ENCODE measurements around the gene RGL1.
"Not testable (repeated sequence)": the region's sequence is repeated elsewhere in the genome, so short reads cannot be mapped to it uniquely, and the experiment has no call there.

RGL1 gene

DNA sequence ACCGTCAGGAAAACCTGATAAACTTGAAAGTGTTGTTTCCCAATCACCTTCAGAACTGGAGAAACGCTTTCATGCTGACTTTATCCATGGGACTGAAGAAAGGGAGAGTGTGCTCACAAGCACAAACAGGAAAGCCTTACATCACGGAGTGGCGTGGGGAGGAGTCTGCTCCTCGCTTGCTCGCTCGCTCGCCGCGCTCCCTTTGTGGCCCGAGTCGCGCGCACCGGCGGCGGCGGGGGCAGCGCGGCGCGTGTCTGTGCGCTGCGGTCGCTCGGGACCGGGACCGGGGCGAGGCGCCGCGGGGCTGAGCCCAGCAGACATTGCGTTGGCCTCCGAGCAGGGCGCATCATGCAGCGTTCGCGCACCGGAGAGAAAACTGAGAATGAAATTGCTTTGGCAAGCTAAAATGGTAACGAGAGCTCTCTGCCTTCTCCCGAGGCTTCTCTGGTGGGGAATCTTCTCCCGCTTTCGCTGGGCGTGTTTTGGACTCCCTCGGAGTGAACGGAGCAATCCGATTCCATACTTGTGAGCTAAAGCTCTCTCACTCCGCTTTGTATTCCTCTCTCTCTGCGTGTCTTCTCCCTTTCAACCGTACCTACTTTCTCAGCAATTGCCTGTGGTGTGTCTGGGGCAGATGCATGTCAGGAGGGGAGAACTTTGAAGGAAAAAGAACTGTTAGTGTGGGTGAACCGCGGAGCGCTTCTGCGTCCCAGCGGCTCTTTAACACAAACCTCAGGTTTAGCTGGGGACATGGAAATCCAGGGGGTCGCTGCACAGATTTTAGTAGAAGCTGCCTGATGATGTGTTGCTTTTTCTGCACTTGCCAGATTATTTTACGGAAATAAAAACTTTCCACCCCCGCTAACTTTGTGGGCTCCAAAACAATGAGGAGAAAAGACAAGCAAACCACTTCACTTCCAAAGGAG, at the start of gene RGL1:
Gene RGL1, plus strand, starts transcription at position 205 of the 926 bp plus-strand sequence. Its CDS starts 178 bp downstream, at position 383.
- peak; percentile 40 for DNase-seq

DNA sequence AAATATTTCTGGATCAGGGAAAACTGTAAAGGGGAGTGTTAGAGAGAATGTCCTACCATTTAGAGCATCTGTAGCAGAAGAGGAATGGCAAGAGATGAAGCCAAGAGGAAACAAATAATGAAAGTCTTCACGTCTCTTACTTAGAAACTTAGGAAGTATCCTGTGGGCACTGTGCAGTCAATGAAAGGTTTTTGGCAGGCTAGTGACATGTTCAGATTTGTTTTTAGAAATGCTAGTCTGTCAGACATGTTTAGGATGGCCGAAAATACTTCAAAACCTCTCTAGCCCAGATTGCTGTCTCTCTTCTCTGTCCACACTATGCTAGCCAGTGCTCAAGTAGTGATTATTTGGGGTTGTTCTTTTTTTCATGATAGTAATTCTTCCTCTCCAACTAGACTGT, 48.6 kb upstream of the RGL1 start:
- DNase-seq = no peak

DNA sequence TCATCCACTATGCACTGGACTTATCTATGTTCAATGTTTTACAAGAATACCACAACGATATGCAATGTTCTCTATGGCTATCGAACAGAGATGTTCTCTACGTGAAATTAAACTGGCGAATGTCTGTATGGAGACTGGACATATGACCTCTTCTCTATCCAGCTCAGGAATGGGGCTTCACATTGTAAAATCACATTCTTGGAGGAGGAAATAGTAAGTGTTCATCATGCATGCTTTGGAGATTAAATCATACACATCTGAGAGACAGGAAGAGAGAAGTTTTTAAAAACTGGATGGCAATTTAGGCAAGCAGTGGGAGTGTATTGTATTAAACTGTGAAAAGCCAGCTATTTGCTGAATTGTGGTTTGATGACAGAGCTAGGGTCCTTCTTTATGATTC, 47.9 kb upstream of the RGL1 start:
- DNase-seq = no peak

DNA sequence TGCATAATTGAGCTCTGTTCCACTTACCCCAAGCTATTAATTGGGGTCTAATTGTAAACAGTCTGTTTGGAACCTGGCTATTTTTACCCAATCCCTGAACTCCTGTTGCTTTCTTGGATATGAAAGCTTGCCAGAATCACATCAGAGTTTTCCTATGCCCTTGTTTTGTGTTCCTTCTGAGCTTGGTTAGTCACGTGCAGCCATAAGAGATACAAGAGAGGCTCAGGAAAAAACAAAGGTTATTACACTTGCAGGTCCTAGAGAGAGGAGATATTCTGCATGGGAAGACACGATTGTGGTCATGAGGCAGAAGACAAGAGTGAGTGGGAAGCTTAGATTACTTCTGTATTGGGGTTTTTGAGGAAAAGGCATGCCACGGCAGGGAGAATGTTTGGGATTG, 46.0 kb upstream of the RGL1 start:
- DNase-seq = no peak

DNA sequence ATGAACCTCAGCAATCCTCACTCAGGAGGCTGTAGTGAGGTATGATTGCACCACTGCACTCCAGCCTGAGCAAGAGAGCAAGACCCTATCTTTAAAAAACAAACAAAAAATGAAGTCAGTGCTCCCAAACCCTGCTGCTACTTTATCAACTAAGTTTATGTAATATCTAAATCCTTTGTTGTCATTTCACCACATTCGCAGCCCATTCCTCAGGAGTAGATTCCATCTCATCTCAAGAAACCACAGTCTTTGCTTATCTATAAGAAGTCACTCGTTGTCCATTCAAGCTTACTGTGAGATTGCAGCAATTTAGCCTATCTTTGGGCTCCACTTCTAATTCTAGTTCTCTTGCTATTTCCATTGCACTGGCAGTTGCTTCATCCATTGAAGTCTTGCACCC, 44.3 kb upstream of the RGL1 start:
- DNase-seq = no peak

DNA sequence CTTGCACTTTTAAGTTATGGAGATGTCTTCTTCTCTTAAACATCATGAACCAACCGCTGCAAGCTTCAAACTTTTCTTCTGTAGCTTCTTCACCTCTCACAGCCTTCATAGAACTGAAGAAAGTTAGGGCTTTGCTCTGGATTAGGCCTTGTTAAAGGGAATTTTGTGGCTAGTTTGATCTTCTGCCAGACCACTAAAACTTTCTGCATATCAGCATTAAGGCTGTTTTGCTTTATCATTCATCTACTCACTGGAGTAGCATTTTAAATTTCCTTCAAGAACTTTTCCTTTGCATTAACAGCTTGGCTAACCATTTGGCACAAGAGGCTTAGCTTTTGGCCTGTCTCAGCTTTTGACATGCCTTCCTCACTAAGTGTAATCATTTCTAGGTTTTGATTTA, 43.0 kb upstream of the RGL1 start:
- no peak for DNase-seq

DNA sequence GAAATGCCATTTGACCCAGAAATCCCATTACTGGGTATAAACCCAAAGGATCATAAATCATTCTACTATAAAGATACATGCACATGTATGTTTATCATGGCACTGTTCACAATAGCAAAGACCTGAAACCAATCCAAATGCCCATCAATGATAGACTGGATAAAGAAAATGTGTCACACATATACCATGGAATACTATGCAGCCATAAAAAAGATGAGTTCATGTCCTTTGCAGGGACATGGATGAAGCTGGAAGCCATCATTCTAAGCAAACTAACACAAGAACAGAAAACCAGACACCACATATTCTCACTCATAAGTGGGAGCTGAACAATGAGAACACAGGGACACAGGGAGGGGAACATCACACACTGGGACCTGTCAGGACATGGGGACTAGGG, 42.1 kb upstream of the RGL1 start:
- DNase-seq = not testable (repeated sequence)

DNA sequence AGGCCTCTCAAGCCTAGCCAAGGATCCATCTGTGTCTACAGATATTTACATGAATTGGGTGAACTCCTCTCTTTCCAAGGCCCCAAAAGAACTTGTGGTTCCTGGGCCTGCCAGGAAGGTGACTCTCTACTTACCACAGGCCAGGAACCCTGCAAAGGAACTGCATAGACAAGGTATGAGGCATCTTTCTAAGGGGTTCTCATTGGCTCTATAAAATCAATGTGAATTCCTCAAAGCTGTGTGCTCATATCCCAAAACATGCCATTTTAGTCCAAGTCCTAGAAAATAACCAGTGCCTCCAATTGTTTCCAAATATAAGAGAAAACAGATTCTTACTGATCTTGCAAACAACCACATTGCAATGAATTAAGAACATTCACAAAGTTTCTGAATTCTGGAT, 39.9 kb upstream of the RGL1 start:
- no peak for DNase-seq

DNA sequence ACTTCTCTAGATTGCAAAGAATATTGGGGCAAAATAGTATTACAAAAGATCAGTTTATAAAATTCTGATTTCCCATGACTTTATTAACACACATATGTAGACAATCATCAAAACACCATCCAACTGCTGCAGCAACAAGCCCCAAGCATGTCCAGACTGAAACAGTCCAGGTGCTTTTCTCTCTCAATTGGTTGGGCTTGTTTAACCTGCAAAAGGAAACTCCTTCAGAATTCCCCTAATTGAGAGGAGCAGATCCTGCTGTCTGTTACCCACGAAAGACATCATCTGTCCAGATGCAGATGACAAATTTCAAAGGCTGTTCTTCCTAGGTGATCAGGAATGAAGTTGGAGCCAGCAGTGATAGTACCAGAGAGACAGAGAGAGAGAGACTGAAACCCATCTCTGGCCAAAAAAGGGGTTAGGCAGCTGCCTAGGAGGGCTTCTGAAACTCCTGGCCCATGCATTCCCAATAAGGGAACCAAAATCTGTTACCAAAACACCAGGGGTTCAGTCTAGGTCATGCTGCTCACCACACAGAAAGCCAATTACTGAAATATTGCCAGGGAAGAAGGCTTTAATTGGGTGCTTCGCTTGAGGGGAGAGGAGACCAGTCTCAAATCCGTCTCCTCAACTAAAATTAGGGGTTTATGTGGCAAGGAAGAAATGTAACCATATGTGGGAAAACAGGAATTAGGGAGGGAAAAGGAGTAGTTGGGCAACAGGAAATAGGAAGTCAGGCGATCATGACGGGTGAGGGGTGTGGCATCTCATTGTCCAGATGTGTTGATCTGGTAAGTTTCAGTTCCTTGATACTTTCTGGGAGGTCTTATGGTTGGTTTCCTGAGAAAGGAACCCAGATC, 34.7 kb upstream of the RGL1 start:
- DNase-seq = peak; percentile 95

DNA sequence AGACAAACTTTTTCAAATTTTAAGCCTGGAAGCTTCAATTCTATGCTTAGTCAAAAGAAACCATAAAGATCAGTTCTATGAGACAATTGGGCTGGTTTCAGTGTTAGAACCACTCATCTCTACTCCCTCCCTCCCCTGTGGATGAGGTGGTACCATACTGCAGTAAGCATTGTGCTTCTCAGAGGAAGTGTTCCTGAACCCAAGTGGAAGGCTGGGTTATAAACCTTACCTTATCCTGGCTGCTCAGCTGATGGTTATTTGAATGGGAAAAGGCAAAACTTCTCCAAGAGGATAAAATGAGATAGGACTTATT, 34.1 kb upstream of the RGL1 start:
- no peak for DNase-seq

DNA sequence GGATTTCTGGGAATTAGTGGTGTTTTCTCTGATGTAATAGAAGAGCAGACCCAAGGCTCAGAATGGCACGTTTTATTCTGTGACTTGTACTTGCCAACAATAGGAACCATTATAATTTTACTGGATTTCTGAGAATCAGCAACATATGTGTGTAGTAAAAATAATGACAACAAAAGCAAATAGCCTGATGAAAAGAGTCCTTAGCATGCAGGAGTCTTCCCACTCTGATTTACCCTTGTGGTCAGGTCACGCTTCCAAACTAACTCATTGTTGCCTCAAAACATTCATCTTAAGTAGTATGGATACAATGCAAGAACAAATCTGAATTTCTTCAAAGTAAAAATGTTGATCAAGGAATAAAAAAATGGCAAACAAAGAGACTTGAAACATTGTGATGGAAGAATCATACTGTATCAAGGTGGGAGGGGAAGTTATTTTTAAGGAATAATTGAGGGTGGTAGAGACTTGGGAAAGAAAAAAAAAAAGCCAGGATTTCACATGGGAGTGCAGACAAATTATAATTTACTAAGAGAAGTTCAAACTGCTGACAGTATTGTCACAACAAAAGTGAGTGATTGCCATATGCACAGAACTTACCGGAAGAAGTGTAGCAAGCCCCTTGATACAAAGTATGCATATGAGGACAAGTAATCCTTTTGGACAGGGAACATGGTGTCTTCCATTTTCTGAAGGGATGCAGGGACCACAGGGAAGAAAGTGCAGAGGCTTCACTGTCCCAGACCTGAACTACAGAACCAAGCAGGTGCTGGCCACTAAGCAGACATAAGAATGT, 31.2 kb upstream of the RGL1 start:
- DNase-seq = no peak

DNA sequence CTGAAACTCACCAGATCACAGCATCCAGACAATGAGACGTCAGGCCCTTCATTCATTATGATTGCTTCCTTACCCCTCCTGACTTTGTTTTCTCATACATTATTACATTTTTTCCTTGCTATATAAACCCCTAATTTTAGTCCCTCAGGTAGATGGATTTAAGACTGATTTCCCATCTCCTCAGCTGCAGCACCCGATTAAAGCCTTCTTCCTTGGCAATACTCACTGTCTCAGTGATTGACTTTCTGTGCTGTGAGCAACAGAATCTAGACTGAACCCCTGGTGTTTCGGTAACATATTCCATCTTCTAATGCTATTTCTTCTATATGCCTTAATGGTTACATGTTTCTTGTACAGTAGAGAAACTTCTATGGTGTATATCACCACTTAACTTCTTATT, 30.0 kb upstream of the RGL1 start:
- no peak for DNase-seq

DNA sequence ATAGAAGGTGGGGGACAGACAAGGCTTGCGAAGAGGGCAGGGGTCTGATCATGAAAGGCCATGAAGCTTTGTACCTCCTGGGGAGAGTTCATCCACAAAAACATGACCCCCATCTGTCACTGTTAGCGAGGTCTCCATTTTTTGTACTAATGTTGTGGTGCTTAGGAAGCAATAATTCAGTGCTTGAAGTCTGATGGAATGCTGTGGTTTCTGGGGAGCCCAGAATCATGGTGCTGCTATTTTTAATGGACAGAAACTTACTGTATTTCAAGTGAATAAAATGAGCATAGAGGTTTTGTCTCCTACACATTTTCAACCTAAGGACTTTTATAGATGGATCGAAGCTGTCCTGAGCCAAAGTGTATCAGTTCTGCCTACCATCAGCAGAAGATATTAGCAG, 28.2 kb upstream of the RGL1 start:
- DNase-seq = no peak

DNA sequence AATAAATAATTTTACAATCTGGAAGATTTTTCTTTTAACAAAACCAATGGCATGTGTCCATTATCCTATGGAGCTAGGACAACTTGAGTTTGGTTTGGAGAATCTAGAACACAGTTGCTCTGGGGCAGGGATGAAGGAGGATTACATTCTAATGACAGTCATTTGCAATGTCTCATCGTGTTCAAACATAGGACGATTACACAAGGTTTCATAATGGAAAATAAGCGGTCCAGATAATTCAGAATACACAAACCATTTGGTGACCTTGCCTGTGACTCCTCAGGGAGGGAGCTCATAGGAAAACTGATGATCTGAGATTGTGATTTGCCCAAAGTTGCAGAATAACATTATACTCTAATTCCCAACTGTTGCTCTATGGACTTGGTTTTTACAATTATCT, 27.6 kb upstream of the RGL1 start:
- DNase-seq = no peak

DNA sequence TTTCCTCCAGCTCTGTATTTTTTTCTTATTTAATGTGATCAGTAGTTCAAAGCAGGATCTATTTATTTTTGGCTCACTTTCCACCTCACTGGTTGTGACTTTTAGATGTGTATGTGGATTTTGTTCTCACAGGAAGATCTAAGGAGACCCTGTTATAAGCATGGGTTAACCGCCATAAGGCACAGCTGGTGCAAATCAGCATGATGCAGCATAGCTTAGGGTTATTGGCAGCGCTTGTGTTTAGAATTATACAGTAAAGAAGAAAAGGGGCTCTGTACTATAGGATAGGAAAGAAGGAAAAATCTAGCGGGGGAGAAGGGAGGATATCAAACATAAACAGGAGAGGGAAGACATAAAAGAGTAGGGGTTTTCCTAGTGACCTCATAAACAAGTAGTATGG, 26.9 kb upstream of the RGL1 start:
- no peak for DNase-seq

DNA sequence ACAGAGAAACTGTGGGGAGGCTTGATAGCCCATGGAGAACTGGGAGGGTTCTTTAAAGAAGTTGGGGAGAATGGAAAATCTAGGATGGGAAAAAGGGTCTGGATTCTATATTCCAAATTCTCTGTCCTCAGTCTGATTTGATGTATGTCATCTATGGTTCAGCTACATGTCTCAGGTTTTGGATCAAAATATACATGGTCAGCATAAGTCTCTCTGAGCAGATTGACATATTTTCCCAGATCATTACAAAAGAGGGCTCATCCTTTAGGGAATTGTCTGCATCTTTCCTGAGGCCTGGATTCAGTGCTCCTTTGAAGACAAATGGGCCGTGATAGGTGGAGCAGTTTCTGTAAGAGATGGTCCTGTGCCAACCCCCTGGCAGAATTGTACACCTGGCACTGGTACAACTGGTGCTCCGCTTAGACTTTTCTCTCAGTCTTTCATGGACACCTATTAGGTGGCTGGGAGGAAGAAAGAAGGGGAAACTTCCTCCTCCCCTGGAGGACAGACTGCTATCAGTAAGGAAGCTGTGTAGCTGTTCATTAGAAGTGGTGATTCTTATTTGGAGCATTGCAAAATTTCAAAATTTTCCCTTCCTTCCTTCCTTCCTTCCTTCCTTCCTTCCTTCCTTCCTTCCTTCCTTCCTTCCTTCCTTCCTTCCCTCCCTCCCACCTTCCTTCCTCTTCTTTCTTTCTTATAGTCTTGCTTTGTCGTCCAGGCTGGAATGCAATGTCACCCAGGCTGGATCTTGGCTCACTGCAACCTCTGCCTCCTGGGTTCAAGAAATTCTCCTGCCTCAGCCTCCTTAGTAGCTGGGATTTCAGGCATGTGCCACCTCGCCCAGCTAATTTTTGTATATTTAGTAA, 26.1 kb upstream of the RGL1 start:
- no peak for DNase-seq

DNA sequence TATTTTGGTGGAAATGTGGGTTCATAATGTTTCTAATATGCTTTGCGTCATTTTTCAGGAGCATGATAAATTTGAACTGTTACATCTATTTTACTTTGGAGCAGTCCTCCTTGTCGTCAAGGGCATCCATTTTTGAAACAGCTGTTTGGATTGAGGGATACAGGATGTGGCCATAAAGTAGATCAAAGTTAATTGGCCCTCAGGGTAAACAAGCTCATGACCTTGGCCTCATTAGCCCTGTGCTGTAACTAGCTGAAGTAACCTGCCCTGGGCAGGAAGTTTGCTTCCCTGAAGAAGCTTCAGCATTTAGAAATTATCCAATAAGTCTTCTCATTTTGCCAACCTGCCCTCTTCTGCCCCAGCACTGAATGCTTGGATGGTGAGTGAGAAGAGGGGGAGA, 24.8 kb upstream of the RGL1 start:
- DNase-seq = no peak

DNA sequence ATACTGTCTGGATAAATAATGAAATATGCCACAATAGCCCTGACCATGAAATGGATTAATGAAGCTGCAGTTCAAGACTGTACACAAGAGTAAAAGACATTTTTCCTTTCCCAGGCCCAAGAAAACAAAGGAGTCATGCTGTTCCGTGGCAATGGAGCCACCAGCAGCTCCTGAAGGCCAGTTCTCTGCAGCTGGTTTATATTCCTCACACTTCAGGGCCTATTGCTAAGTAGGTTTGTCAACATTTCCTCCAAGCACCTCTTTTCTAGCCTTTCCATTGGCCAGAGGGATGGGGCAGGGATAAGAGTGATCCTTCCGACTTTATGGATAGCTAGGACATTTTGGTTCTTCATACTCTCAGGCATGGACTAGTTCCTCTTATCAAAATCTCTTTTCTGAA, 24.2 kb upstream of the RGL1 start:
- no peak for DNase-seq

DNA sequence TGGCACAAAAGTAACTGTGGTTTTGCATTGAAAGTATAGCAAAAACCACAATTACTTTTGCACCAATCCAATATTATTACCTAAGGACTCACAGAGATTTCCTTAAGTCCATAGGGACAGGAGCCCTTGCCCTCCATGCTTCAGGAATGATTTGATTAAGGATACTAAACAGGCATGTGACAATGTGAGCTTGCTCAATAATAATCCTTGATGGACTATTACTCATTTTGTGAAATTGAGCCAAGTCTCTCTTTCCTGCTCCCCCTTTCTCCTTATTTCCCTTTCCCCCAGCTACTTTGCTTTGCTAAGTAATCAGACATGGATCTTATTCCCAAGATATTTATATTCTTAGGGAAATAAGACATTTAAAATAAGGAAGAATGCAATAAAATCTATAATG, 21.6 kb upstream of the RGL1 start:
- no peak for DNase-seq

DNA sequence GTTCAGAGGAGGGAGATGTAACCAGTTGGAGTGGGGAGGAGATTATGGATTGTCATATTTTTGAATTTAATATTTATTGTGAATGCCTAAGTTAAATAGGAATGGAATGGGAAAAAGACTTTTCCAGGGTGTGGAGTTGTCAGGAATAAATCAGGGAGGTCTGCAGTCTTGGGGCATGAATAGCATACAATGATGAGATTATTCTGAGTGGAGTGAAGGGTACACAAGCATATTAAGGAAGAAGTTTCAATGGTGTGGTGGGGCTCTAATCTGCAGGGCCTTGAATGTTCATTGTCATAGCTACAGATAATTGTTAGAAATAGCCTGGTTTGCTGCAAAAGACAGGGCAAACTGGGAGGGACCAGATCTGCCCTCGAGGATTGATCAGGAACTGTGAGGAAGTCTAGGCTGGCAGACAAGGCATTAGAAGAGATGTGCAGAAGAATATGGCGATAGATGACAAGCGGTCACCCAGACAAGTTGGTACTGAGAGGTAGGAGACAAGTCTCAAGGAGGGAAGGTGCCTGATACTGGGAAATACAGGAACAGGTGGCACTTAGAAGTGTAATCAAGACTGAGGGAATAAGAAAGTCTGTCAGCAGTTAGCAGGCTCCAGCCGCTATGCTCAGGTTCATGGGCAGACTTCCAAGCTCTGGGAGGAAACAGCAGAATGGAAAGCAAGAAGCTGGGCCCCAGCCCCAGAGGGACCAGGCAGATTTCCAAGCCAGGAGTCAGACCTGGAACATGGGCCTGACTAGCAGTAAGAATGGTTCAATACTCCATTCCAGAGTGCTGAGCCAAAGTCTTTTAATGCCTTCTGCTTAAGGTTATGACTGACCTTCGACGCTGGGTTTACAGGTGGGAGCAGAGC, 20.9 kb upstream of the RGL1 start:
- no peak for DNase-seq

DNA sequence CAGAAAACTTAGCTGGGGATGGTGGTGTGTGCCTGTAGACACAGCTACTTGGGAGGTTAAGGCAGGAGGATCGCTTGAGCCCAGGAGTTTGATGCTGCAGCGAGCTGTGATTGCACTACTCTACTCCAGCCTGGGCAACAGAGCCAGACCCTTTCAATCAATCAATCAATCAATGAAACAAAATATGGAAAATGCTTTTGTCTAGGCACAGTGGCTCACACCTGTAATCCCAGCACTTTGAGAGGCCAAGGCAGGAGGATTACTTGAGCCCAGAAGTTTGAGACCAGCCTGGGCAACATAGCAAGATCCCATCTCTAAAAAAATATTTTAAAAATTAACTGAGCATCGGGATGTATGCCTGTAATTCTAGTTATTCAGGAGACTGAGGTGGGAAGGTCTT, 19.0 kb upstream of the RGL1 start:
- not testable (repeated sequence) for DNase-seq
